Brain microvascular endothelial cell (primary cell): ENCODE data around the gene BRD8.
"Not testable (repeated sequence)": the region's sequence is repeated elsewhere in the genome, so short reads cannot be mapped to it uniquely, and the experiment has no call there.

Source experiments
- DNase-seq: peaks from one replicate; pipeline ENCODE4 v3.0.0-alpha.2; 2020
- H3K27ac ChIP-seq: fragments of 250-450 bp; sonication (Bioruptor Pico); 2 replicates; pipeline ENCODE4 v1.5.1; 2020; ENCODE audit warnings: mild to moderate bottlenecking, moderate library complexity
- H3K27me3 ChIP-seq: fragments of 250-450 bp; sonication (Bioruptor Pico); replicated peaks from 2 replicates; pipeline ENCODE4 v1.5.1; 2020; ENCODE audit warnings: mild to moderate bottlenecking
- H3K36me3 ChIP-seq: fragments of 250-450 bp; sonication (Bioruptor Pico); replicated peaks from 2 replicates; pipeline ENCODE4 v1.5.1; 2020; ENCODE audit warnings: mild to moderate bottlenecking
- H3K4me3 ChIP-seq: 2 replicates; pipeline ENCODE4 v1.5.1; 2011; ENCODE audit warnings: low read depth, mild to moderate bottlenecking, control low read depth, low read length, moderate library complexity
- CTCF ChIP-seq: IDR thresholded peaks from 2 replicates; pipeline ENCODE4 v1.5.1; 2011; ENCODE audit warnings: low read depth, mild to moderate bottlenecking, moderate library complexity, low read length, control low read depth, inconsistent platforms; ENCODE audit errors: missing control alignments
- in situ Hi-C: cut with HindIII; loops from 2 replicates; pipeline ENCODE4 v1.10.0; 2017; ENCODE audit warnings: low sequenced_read_pairs, low pct_ligation_motif_present

Gene BRD8

GRCh38 chr5:138213161-138214029, 35.0 kb upstream of the BRD8 start, which contains the start of gene CDC23:
CDC23 (minus strand) TSS chr5:138213323; CDS start chr5:138213312, 11 bp downstream.
- in situ Hi-C loops = no loop called here
- peak; percentile 9 for TF ChIP-seq CTCF
- H3K4me3 ChIP-seq = peak within 1 kb of the TSS; percentile 99

GRCh38 chr5:138212828-138213160, 34.4 kb upstream of the BRD8 start:
- Histone ChIP-seq H3K36me3 (peaks cover 2% of the 10 kb centered on the region), H3K4me3 (peak overlapping the region; percentile 99), H3K27ac (peak overlapping the region; percentile 89), H3K27me3 (no peaks in the 10 kb centered on the region)
- in situ Hi-C loops = no loop called here
- TF ChIP-seq CTCF = no peak
- DNase-seq = no peak

More at GRCh38 chr5:138213161-138214029, 35.0 kb upstream of the BRD8 start, which contains the start of gene CDC23:
- peak within 1 kb of the TSS; percentile 89 for H3K27ac ChIP-seq
- peaks cover 2% of the 10 kb centered on the region for H3K36me3 ChIP-seq
- peak; percentile 99 for DNase-seq
- no peaks in the 10 kb centered on the region for H3K27me3 ChIP-seq

- in situ Hi-C loops = no loop called here
- Histone ChIP-seq H3K4me3 (no peak overlapping the region), H3K36me3 (peaks cover 2% of the 10 kb centered on the region)
Measured at GRCh38 chr5:138210985-138211384, 32.6 kb upstream of the BRD8 start.

GRCh38 chr5:138193859-138194258, 15.4 kb upstream of the BRD8 start:
- in situ Hi-C loops, H3K27me3 ChIP-seq, H3K27ac ChIP-seq, DNase-seq, H3K4me3 ChIP-seq: not testable (repeated sequence)
- H3K36me3 ChIP-seq = peaks cover 34% of the 10 kb centered on the region

More at GRCh38 chr5:138210985-138211384, 32.6 kb upstream of the BRD8 start:
- Histone ChIP-seq H3K27ac (no peak overlapping the region), H3K27me3 (no peaks in the 10 kb centered on the region)
- DNase-seq = no peak
- TF ChIP-seq CTCF = no peak

GRCh38 chr5:138192826-138193225, 14.4 kb upstream of the BRD8 start:
- H3K27me3 ChIP-seq = no peaks in the 10 kb centered on the region
- no peak for DNase-seq
- H3K4me3 ChIP-seq = no peak overlapping the region
- TF ChIP-seq CTCF = no peak
- H3K27ac ChIP-seq = no peak overlapping the region
- in situ Hi-C loops = no loop called here
- peaks cover 38% of the 10 kb centered on the region for H3K36me3 ChIP-seq

- H3K4me3 ChIP-seq = no peak overlapping the region
- no peak overlapping the region for H3K27ac ChIP-seq
- TF ChIP-seq CTCF = no peak
- DNase-seq = no peak
- no peaks in the 10 kb centered on the region for H3K27me3 ChIP-seq
- in situ Hi-C loops = no loop called here
- H3K36me3 ChIP-seq = peaks cover 52% of the 10 kb centered on the region
Measured at GRCh38 chr5:138188626-138189025, 10.2 kb upstream of the BRD8 start.
